H1 (cell line): ENCODE results near the gene IWS1. TPM values are rescaled to one million over a fixed set of nuclear protein-coding genes. Genes with fewer than 3 reads are reported as not detected.

Source experiments
- CTCF ChIA-PET: fragments of 300-600 bp; sonication (Branson Sonifier 250); formaldehyde crosslinking; loops from one replicate; lab custom pipeline; 2021; ENCODE audit not compliant: partially characterized antibody; lab: Charles Lee
- POLR2A ChIA-PET: fragments of 300-600 bp; sonication (Branson Sonifier 250); formaldehyde crosslinking; loops from one replicate; lab custom pipeline; 2021; ENCODE audit warnings: inconsistent platforms; ENCODE audit not compliant: partially characterized antibody; lab: Charles Lee
- DNase-seq, 2 experiments: peaks; one replicate each; pipeline versions ENCODE4 v3.0.0 to v3.0.0-alpha.2; 2010 to 2022; ENCODE audit warnings: low spot score in 2 of 2, low read depth in 1 of 2, mixed read lengths in 1 of 2
- FAIRE-seq: peaks from 2 replicates; lab custom pipeline; 2011; peaks lifted over from hg19 to GRCh38; lab: Jason Lieb, UNC
- H2AFZ ChIP-seq: 2 replicates; pipeline ENCODE4 v1.8.1; 2012; ENCODE audit warnings: low read length, inconsistent platforms
- H2AK5ac ChIP-seq: 2 replicates; pipeline ENCODE4 v1.6.1; 2013; ENCODE audit warnings: low read depth, low read length
- H2BK120ac ChIP-seq: replicated peaks from 2 replicates; pipeline ENCODE3; 2013; ENCODE audit warnings: low read depth, low read length, inconsistent platforms
- H2BK12ac ChIP-seq: 2 replicates; pipeline ENCODE4 v1.6.1; 2013; ENCODE audit warnings: low read depth, low read length
- H2BK15ac ChIP-seq: 2 replicates; pipeline ENCODE4 v1.6.1; 2013; ENCODE audit warnings: low read length
- H2BK20ac ChIP-seq: 2 replicates; pipeline ENCODE4 v1.6.1; 2013; ENCODE audit warnings: low read length
- H2BK5ac ChIP-seq: 2 replicates; pipeline ENCODE4 v1.6.1; 2013; ENCODE audit warnings: low read depth, low read length
- H3K14ac ChIP-seq: 2 replicates; pipeline ENCODE4 v1.6.1; 2013; ENCODE audit warnings: inconsistent platforms; ENCODE audit not compliant: insufficient read length
- H3K18ac ChIP-seq: 2 replicates; pipeline ENCODE4 v1.6.1; 2013; ENCODE audit warnings: low read length; ENCODE audit errors: extremely low read depth
- H3K23ac ChIP-seq: 2 replicates; pipeline ENCODE4 v1.6.1; 2013; ENCODE audit warnings: inconsistent platforms; ENCODE audit not compliant: insufficient read length
- H3K23me2 ChIP-seq: 2 replicates; pipeline ENCODE4 v1.6.1; 2013; ENCODE audit warnings: low read depth, low read length
- H3K27ac ChIP-seq: 2 replicates; pipeline ENCODE4 v1.6.1; 2011; ENCODE audit warnings: low read depth, low read length, inconsistent platforms
- H3K27me3 ChIP-seq, 4 experiments: replicated peaks in 1 of 4; 1 replicate in 1 of 4; 2 replicates in 3 of 4; pipeline versions ENCODE4 v1.6.1 to v1.8.1; 2011 to 2013; ENCODE audit warnings: low read length in 3 of 4, mild to moderate bottlenecking in 3 of 4, inconsistent platforms in 2 of 4, mixed read lengths in 2 of 4, moderate library complexity in 1 of 4; ENCODE audit not compliant: control insufficient read depth in 3 of 4, insufficient read depth in 3 of 4; ENCODE audit errors: extremely low read depth in 1 of 4
- H3K36me3 ChIP-seq, 4 experiments: 2 replicates each; pipeline versions ENCODE4 v1.6.1 to v1.8.1; 2011 to 2013; ENCODE audit warnings: mild to moderate bottlenecking in 4 of 4, low read length in 3 of 4, moderate library complexity in 2 of 4, control low read depth in 1 of 4, inconsistent platforms in 1 of 4; ENCODE audit not compliant: insufficient read depth in 4 of 4, control insufficient read depth in 2 of 4
- H3K4ac ChIP-seq: replicated peaks from 2 replicates; pipeline ENCODE3; 2013; ENCODE audit warnings: low read length, low read depth, mixed read lengths, inconsistent platforms; ENCODE audit not compliant: insufficient read length
- H3K4me1 ChIP-seq, 4 experiments: replicated peaks in 1 of 4; 1 replicate in 1 of 4; 2 replicates in 3 of 4; pipeline versions ENCODE4 v1.6.1 to v1.8.1; 2011 to 2013; ENCODE audit warnings: low read length in 3 of 4, inconsistent platforms in 2 of 4, mixed read lengths in 1 of 4; ENCODE audit not compliant: insufficient read depth in 4 of 4, control insufficient read depth in 3 of 4
- H3K4me2 ChIP-seq, 2 experiments: 2 replicates each; pipeline versions ENCODE4 v1.6.1 to v1.8.1; 2011 to 2013; ENCODE audit warnings: low read depth in 2 of 2, low read length in 2 of 2, control low read depth in 1 of 2, inconsistent platforms in 1 of 2, mild to moderate bottlenecking in 1 of 2; ENCODE audit not compliant: insufficient read depth in 1 of 2
- H3K4me3 ChIP-seq, 4 experiments: fragments of 200-600, 300-600 bp in 1 of 4; sonication (generic), shearing (Covaris generic), sonication (Bioruptor Twin) in 1 of 4; 2 replicates each; pipeline versions ENCODE4 v1.5.1 to v1.8.1; 2011 to 2016; ENCODE audit warnings: low read length in 4 of 4, low read depth in 3 of 4, control low read depth in 2 of 4, inconsistent platforms in 2 of 4, mild to moderate bottlenecking in 2 of 4, mixed read lengths in 1 of 4, moderate library complexity in 1 of 4; ENCODE audit not compliant: insufficient read depth in 2 of 4; ENCODE audit errors: extremely low read depth in 1 of 4
- H3K56ac ChIP-seq: replicated peaks from 2 replicates; pipeline ENCODE3; 2013; ENCODE audit warnings: low read depth, mild to moderate bottlenecking, mixed read lengths, low read length, inconsistent platforms; ENCODE audit not compliant: insufficient read length
- H3K79me1 ChIP-seq: 2 replicates; pipeline ENCODE4 v1.6.1; 2013; ENCODE audit warnings: low read depth, low read length, control low read depth
- H3K79me2 ChIP-seq, 2 experiments: 2 replicates each; pipeline versions ENCODE4 v1.6.1 to v1.8.1; 2012 to 2013; ENCODE audit warnings: low read length in 2 of 2, mild to moderate bottlenecking in 2 of 2, inconsistent platforms in 1 of 2; ENCODE audit not compliant: insufficient read depth in 2 of 2, control insufficient read depth in 1 of 2
- H3K9ac ChIP-seq, 4 experiments: replicated peaks in 1 of 4; 1 replicate in 1 of 4; 2 replicates in 3 of 4; pipeline versions ENCODE4 v1.6.1 to v1.8.1; 2011 to 2013; ENCODE audit warnings: low read depth in 3 of 4, low read length in 3 of 4, control low read depth in 2 of 4, mild to moderate bottlenecking in 2 of 4, moderate library complexity in 2 of 4, inconsistent platforms in 1 of 4; ENCODE audit errors: extremely low read depth in 1 of 4
- H3K9me3 ChIP-seq, 2 experiments: 2 replicates each; pipeline versions ENCODE4 v1.6.1 to v1.8.1; 2012 to 2013; ENCODE audit warnings: mild to moderate bottlenecking in 2 of 2, moderate library complexity in 2 of 2, control low read depth in 1 of 2, inconsistent platforms in 1 of 2, low read depth in 1 of 2, low read length in 1 of 2, mixed read lengths in 1 of 2; ENCODE audit not compliant: insufficient read depth in 2 of 2
- H4K20me1 ChIP-seq, 2 experiments: replicated peaks in 1 of 2; 2 replicates each; pipeline versions ENCODE3 to v1.8.1; 2011 to 2013; ENCODE audit warnings: inconsistent platforms in 2 of 2, low read length in 2 of 2, mild to moderate bottlenecking in 1 of 2; ENCODE audit not compliant: insufficient read depth in 2 of 2, control insufficient read depth in 1 of 2
- H4K5ac ChIP-seq: 2 replicates; pipeline ENCODE4 v1.6.1; 2013; ENCODE audit warnings: low read length, low read depth, mixed read lengths, inconsistent platforms; ENCODE audit not compliant: insufficient read length
- H4K8ac ChIP-seq: 2 replicates; pipeline ENCODE4 v1.8.0; 2013; ENCODE audit warnings: mild to moderate bottlenecking, moderate library complexity, low read length, inconsistent platforms; ENCODE audit not compliant: insufficient read depth; ENCODE audit errors: extremely low read depth
- H4K91ac ChIP-seq: replicated peaks from 2 replicates; pipeline ENCODE3; 2013; ENCODE audit warnings: low read length, mixed read lengths, inconsistent platforms; ENCODE audit not compliant: insufficient read length
- CEBPB ChIP-seq: IDR thresholded peaks from 2 replicates; pipeline ENCODE4 v1.6.1; 2012; ENCODE audit warnings: low read depth, low read length
- CHD1 ChIP-seq: IDR thresholded peaks from 2 replicates; pipeline ENCODE4 v1.6.1; 2012; ENCODE audit warnings: low read depth, low read length, improper control_type of control experiment
- EGR1 ChIP-seq: IDR thresholded peaks from 2 replicates; pipeline ENCODE4 v1.6.1; 2011; ENCODE audit warnings: low read depth, low read length, borderline replicate concordance
- EP300 ChIP-seq, 2 experiments: IDR thresholded peaks; 1 replicate in 1 of 2; 2 replicates in 1 of 2; pipeline ENCODE4 v1.6.1; 2011 to 2012; ENCODE audit warnings: low read depth in 2 of 2, low read length in 2 of 2, mild to moderate bottlenecking in 2 of 2, borderline replicate concordance in 1 of 2, inconsistent platforms in 1 of 2, moderate library complexity in 1 of 2
- KDM4A ChIP-seq: IDR thresholded peaks from one replicate; pipeline ENCODE4 v1.7.1; 2012; ENCODE audit warnings: low read depth, mild to moderate bottlenecking, moderate library complexity, low read length, inconsistent platforms; ENCODE audit not compliant: severe bottlenecking
- PHF8 ChIP-seq: fragments of 200-600 bp; sonication (generic); conservative IDR thresholded peaks from 2 replicates; pipeline ENCODE4 v1.7.1; 2012; ENCODE audit warnings: low read depth, mild to moderate bottlenecking, inconsistent platforms, low read length, moderate library complexity
- POLR2A ChIP-seq, 2 experiments: IDR thresholded peaks; 1 replicate in 1 of 2; 2 replicates in 1 of 2; pipeline ENCODE4 v1.6.1; 2011; ENCODE audit warnings: low read depth in 2 of 2, low read length in 2 of 2, mild to moderate bottlenecking in 2 of 2; ENCODE audit errors: control extremely low read depth in 1 of 2
- RNF2 ChIP-seq: fragments of 200-900, 300-1000 bp; sonication (generic); IDR thresholded peaks from 2 replicates; pipeline ENCODE4 v1.7.1; 2016; ENCODE audit warnings: borderline replicate concordance, low read depth, mild to moderate bottlenecking, antibody characterized with exemption, low read length; ENCODE audit not compliant: poor library complexity, severe bottlenecking; ENCODE audit errors: missing control alignments
- SAP30 ChIP-seq: fragments of 300-600 bp; sonication (generic); IDR thresholded peaks from 2 replicates; pipeline ENCODE4 v1.7.1; 2012; ENCODE audit warnings: low read length, moderate library complexity, mild to moderate bottlenecking, inconsistent platforms; ENCODE audit not compliant: insufficient read depth, insufficient replicate concordance
- SIRT6 ChIP-seq: IDR thresholded peaks from one replicate; pipeline ENCODE4 v1.7.1; 2012; ENCODE audit warnings: low read length, inconsistent platforms
- WGBS, 2 experiments: shearing (Covaris generic) in 1 of 2; methylation state at CpG; one replicate each; pipeline versions ENCODE4 v1.1.6 to v1.1.7; 2013 to 2015; ENCODE audit warnings: low lambda C conversion rate in 2 of 2, mixed read lengths in 2 of 2, inconsistent platforms in 1 of 2, low coverage in 1 of 2, missing lambda C conversion rate in 1 of 2; ENCODE audit not compliant: insufficient replicate concordance in 2 of 2, insufficient coverage in 1 of 2, insufficient read length in 1 of 2; ENCODE audit errors: extremely low coverage in 1 of 2, missing lambda C conversion rate in 1 of 2; 5-methylcytosine and 5-hydroxymethylcytosine counted together
- polyA plus RNA-seq, 7 experiments: library from polyadenylated mRNA; depleted of rRNA in 3 of 7; stranded (reverse) in 5 of 7; unstranded in 2 of 7; fragments of >200 nt in 5 of 7; fragments of 200-250 nt in 2 of 7; gene quantifications; 1 replicate in 5 of 7; 2 replicates in 1 of 7; 4 replicates in 1 of 7; pipeline versions ENCODE4 v1.2.1 to v1.2.3, GENCODE V29; 2011 to 2013; ENCODE audit warnings: missing spikeins in 2 of 7, mixed read lengths in 2 of 7
- total RNA-seq: library from RNA; stranded (reverse); fragmentation: NEBNext Ultra II Directional; extraction: Animal tissue kit (Norgen Biotek cat#: 25700); gene quantifications from 2 replicates; pipeline ENCODE4 v1.2.1, GENCODE V29; 2021

The IWS1 gene
- total and polyA plus RNA-seq, 2 of the 8 experiments (the other 6 are each of a cell fraction or from before 2014, with no cell fraction given), result 18.4 to 64.8 TPM

DNA sequence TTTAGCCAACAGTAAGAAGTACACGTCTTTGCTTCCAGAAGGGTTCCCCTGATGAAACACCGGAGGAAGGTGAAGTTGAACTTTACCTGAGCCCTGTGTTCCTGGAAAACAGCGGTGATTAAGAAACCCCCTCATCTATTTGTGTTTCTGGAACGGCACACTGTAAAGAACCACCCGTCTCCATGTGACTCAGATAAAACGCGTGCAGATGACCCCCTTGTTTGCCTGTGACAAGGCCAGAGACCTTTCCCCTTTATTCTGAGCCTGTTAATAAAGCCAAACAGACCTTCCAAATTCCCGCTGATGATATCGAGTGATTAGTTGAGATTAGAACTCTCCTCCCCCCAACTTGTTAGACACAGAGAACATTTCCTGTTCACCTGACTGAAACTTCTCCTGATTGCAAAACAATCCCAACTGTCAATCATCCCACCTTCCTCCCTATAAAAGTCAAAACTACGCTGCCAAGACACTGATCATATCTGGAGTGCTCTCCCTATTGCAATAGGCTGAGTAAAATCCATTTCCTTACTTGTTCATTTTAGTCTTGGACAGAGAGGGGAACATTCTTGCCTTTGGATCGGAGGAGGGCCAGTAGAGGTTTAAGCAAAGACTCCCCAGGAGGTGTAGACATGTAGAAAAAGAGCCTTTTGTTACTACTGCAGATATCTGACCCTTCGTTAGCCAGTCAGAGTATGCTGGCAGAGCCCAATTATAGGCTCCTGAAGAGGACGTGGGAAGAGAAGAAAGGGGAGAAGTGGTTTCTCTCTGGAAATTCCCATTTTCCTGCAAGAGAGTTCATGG lies 914 bp upstream of the IWS1 start:
- Histone ChIP-seq H2AFZ (peak overlapping the region; percentile 99), H3K79me2 (peaks cover 16 to 38% of the 10 kb centered on the region in 2 experiments), H3K27ac (peak overlapping the region; percentile 96), H3K4me3 (peak overlapping the region; percentile 72 to 88 (median 81)), H3K18ac (peak overlapping the region; percentile 71), H3K9ac (peak overlapping the region; percentile 64 to 93 (median 92)), H2BK15ac (peak overlapping the region; percentile 78), H4K8ac (peak overlapping the region; percentile 59; the same call in 1 of the 2 replicates), H3K23ac (no peak overlapping the region), H3K4ac (no peak overlapping the region), H2BK12ac (peak overlapping the region; percentile 98), H2AK5ac (no peak overlapping the region; the same call in 1 of the 2 replicates), H3K56ac (no peak overlapping the region), H3K14ac (no peak overlapping the region), H4K91ac (no peak overlapping the region), H3K9me3 (peaks cover 0 to 6% of the 10 kb centered on the region in 2 experiments; a peak in 1 of 4 replicates), H3K27me3 (no peaks in the 10 kb centered on the region), H4K20me1 (peaks cover 2 to 3% of the 10 kb centered on the region in 2 experiments), H2BK120ac (no peak overlapping the region), H3K23me2 (peaks cover 11% of the 10 kb centered on the region), H2BK5ac (peak overlapping the region; percentile 92), H2BK20ac (0 out of 2 replicates have a peak overlapping the region, but pooled peaks have one; percentile 38), H4K5ac (peak overlapping the region; percentile 55), H3K79me1 (no peaks in the 10 kb centered on the region), H3K4me1 (peaks cover 0 to 9% (median 7%) of the 10 kb centered on the region in 4 experiments; a peak in 4 of 7 replicates), H3K36me3 (peaks cover 0 to 12% (median 7%) of the 10 kb centered on the region in 4 experiments; a peak in 5 of 8 replicates), H3K4me2 (peak overlapping the region; percentile 87 to 90)
- POLR2A ChIA-PET, result interaction anchor here (0.6 to 4.0 kb wide), 28 partner anchors 7 to 206 kb away, joined by 3 to 48 read pairs (median 4); no protein-coding TSS in a partner anchor
- DNase-seq, result no peak
- no peak for FAIRE-seq
- CTCF ChIA-PET, result interaction anchor here (0.9 to 1.6 kb wide), 4 partner anchors 13 to 123 kb away, joined by 3 to 4 read pairs (median 3); no protein-coding TSS in a partner anchor
- 26% methylated on average over 13 of the region's 13 CpGs; no CpG with 5 or more reads in 1 of the 2 experiments for whole genome bisulfite sequencing, 2 experiments
- no peak for TF ChIP-seq EP300 (IDR thresholded peaks at IDR 0.05; ENCODE audit: borderline replicate concordance in 1 of 2, low read depth in 2 of 2, low read length in 2 of 2)
- no peak for TF ChIP-seq KDM4A
- TF ChIP-seq POLR2A (IDR thresholded peaks at IDR 0.05; ENCODE audit: control extremely low read depth in 1 of 2, low read depth in 2 of 2, low read length in 2 of 2), result peak in 1 of 2 experiments; percentile 16; a peak in 1 of 3 replicates
- peak; percentile 88 for TF ChIP-seq CEBPB
- TF ChIP-seq SIRT6, result no peak
- TF ChIP-seq RNF2, result no peak
- no peak for TF ChIP-seq CHD1
- peak; percentile 13 for TF ChIP-seq SAP30
- no peak for TF ChIP-seq EGR1
- TF ChIP-seq PHF8, result peak; percentile 48; the same call in 1 of the 2 replicates
